HCT116 (cell line): ENCODE measurements around the gene CPZ.

ENCODE experiments used
- CEBPB ChIP-seq: IDR thresholded peaks from 2 replicates; pipeline ENCODE4 v1.6.1; 2012; ENCODE audit warnings: low read depth
- CTCF ChIP-seq, 3 experiments: fragments of 200-600 bp in 1 of 3; sonication (generic) in 1 of 3; IDR thresholded peaks in 2 of 3; conservative IDR thresholded peaks in 1 of 3; 2 replicates each; pipeline ENCODE4 v1.5.1; 2012 to 2017; ENCODE audit warnings: low read depth in 2 of 3, low read length in 2 of 3, antibody characterized with exemption in 1 of 3, borderline replicate concordance in 1 of 3, control low read depth in 1 of 3, mild to moderate bottlenecking in 1 of 3, mixed read lengths in 1 of 3, mixed run types in 1 of 3, moderate library complexity in 1 of 3; ENCODE audit not compliant: insufficient read depth in 1 of 3
- EGR1 ChIP-seq: IDR thresholded peaks from 2 replicates; pipeline ENCODE4 v1.6.1; 2012; ENCODE audit warnings: low read depth
- EZH2 ChIP-seq: fragments of 200-600 bp; sonication (generic); IDR thresholded peaks from 2 replicates; pipeline ENCODE4 v1.6.1; 2017; ENCODE audit warnings: antibody characterized with exemption, mixed run types
- EZH2phosphoT487 ChIP-seq: fragments of 200-600 bp; IDR thresholded peaks from 2 replicates; pipeline ENCODE4 v1.6.1; 2018; ENCODE audit warnings: antibody characterized with exemption, borderline replicate concordance
- JUND ChIP-seq: IDR thresholded peaks from 2 replicates; pipeline ENCODE4 v1.6.1; 2012
- MAX ChIP-seq: IDR thresholded peaks from 2 replicates; pipeline ENCODE4 v1.6.1; 2012
- POLR2A ChIP-seq: IDR thresholded peaks from 2 replicates; pipeline ENCODE4 v1.7.0; 2011; ENCODE audit warnings: borderline replicate concordance; ENCODE audit not compliant: insufficient read depth, insufficient read length; ENCODE audit errors: extremely low read depth
- RAD21 ChIP-seq: IDR thresholded peaks from 2 replicates; pipeline ENCODE4 v1.6.1; 2012; ENCODE audit warnings: low read depth, mild to moderate bottlenecking
- SIN3A ChIP-seq: IDR thresholded peaks from 2 replicates; pipeline ENCODE4 v1.6.1; 2012; ENCODE audit warnings: low read depth
- SRF ChIP-seq: IDR thresholded peaks from 2 replicates; pipeline ENCODE4 v1.6.1; 2012; ENCODE audit warnings: low read depth
- TCF7L2 ChIP-seq: IDR thresholded peaks from 2 replicates; pipeline ENCODE4 v1.7.0; 2011; ENCODE audit warnings: borderline replicate concordance, inconsistent platforms; ENCODE audit not compliant: insufficient read depth, insufficient read length; ENCODE audit errors: extremely low read depth
- ZBTB33 ChIP-seq: IDR thresholded peaks from 2 replicates; pipeline ENCODE4 v1.6.1; 2011; ENCODE audit warnings: mild to moderate bottlenecking, low read length, moderate library complexity; ENCODE audit not compliant: insufficient replicate concordance; ENCODE audit errors: extremely low read depth
- ZFX ChIP-seq: fragments of 450-650 bp; IDR thresholded peaks from 2 replicates; pipeline ENCODE4 v1.6.1; 2017

- no peak for TF ChIP-seq MAX
- no peak for TF ChIP-seq CTCF (IDR thresholded peaks at IDR 0.05 in 2 of 3, conservative IDR thresholded peaks at IDR 0.05 in 1 of 3; ENCODE audit: borderline replicate concordance in 1 of 3, insufficient read depth in 1 of 3, low read depth in 2 of 3, low read length in 2 of 3)
- no peak for TF ChIP-seq POLR2A
- no peak for TF ChIP-seq ZBTB33
- TF ChIP-seq TCF7L2 = no peak
- TF ChIP-seq EZH2 = no peak
- no peak for TF ChIP-seq RAD21
- TF ChIP-seq JUND = no peak
- no peak for TF ChIP-seq EZH2phosphoT487
- no peak for TF ChIP-seq EGR1
- no peak for TF ChIP-seq SIN3A
- TF ChIP-seq SRF = no peak
- no peak for TF ChIP-seq ZFX
- TF ChIP-seq CEBPB = no peak
Observed at GRCh38 chr4:8558080-8558960, 34.2 kb upstream of the CPZ start.
